Panc1 (cell line): ENCODE measurements around the gene TSPAN33. TPM values are rescaled to one million over a fixed set of nuclear protein-coding genes. Genes with fewer than 3 reads are reported as not detected.

Experiments
- ATAC-seq: fragments of 200-7000 bp; cut with Tn5 transposase; 2 replicates; pipeline ENCODE4 v1.9.1; 2020; ENCODE audit warnings: mild to moderate bottlenecking, moderate library complexity
- BruUV-seq: library from RNA; stranded (reverse); fragments of 400-500 nt; replicated peaks from 2 replicates; lab custom pipeline; 2021; lab: Mats Ljungman, UMichigan
- CTCF ChIA-PET: fragments of 300-600 bp; sonication (Branson Sonifier 250); formaldehyde crosslinking; loops from one replicate; lab custom pipeline; 2022; ENCODE audit warnings: antibody characterized with exemption; lab: Charles Lee
- POLR2A ChIA-PET: fragments of 300-600 bp; sonication (Branson Sonifier 250); formaldehyde crosslinking; loops from one replicate; lab custom pipeline; 2022; ENCODE audit warnings: antibody characterized with exemption; lab: Charles Lee
- DNase-seq: peaks from one replicate; pipeline ENCODE4 v3.0.0-alpha.2; 2010; ENCODE audit warnings: low read depth, low spot score
- H3K27ac ChIP-seq: 2 replicates; pipeline ENCODE4 v1.5.1; 2011; ENCODE audit warnings: mild to moderate bottlenecking, low read length, inconsistent platforms
- H3K27me3 ChIP-seq: fragments of 200-500 bp; sonication (Bioruptor generic); 2 replicates; pipeline ENCODE4 v1.6.0; 2014; ENCODE audit warnings: low read length, inconsistent platforms; ENCODE audit not compliant: control insufficient read depth, insufficient read depth
- H3K36me3 ChIP-seq: fragments of 200-500 bp; sonication (Bioruptor generic); 2 replicates; pipeline ENCODE4 v1.5.1; 2014; ENCODE audit warnings: inconsistent platforms, mild to moderate bottlenecking, low read length, moderate library complexity; ENCODE audit not compliant: control insufficient read depth, insufficient read depth
- H3K4me1 ChIP-seq: 2 replicates; pipeline ENCODE4 v1.5.1; 2011; ENCODE audit warnings: inconsistent platforms, mild to moderate bottlenecking, low read length, moderate library complexity; ENCODE audit not compliant: control insufficient read depth, insufficient read depth
- H3K4me3 ChIP-seq, 2 experiments: 2 replicates each; pipeline ENCODE4 v1.5.1; 2011 to 2012; ENCODE audit warnings: low read depth in 2 of 2, low read length in 2 of 2, mild to moderate bottlenecking in 2 of 2, inconsistent platforms in 1 of 2, moderate library complexity in 1 of 2
- H3K9me3 ChIP-seq: fragments of 200-500 bp; sonication (Bioruptor generic); 2 replicates; pipeline ENCODE4 v1.5.1; 2014; ENCODE audit warnings: low read depth, mild to moderate bottlenecking, inconsistent platforms, low read length, moderate library complexity; ENCODE audit not compliant: control insufficient read depth, insufficient read depth
- CTCF ChIP-seq: fragments of 450-650 bp; IDR thresholded peaks from 2 replicates; pipeline ENCODE4 v1.5.1; 2017; ENCODE audit warnings: mild to moderate bottlenecking
- POLR2AphosphoS5 ChIP-seq: IDR thresholded peaks from 2 replicates; pipeline ENCODE4 v1.6.1; 2012; ENCODE audit warnings: mild to moderate bottlenecking, low read depth, low read length, moderate library complexity
- REST ChIP-seq, 2 experiments: IDR thresholded peaks; 2 replicates each; pipeline ENCODE4 v1.6.1; 2011 to 2012; ENCODE audit warnings: low read depth in 2 of 2, control low read depth in 1 of 2, low read length in 1 of 2, mild to moderate bottlenecking in 1 of 2, moderate library complexity in 1 of 2; ENCODE audit not compliant: insufficient read depth in 1 of 2
- SIN3A ChIP-seq: IDR thresholded peaks from 2 replicates; pipeline ENCODE4 v1.6.1; 2012; ENCODE audit warnings: low read depth, mild to moderate bottlenecking, low read length, moderate library complexity, borderline replicate concordance; ENCODE audit not compliant: insufficient read depth
- TCF7L2 ChIP-seq: IDR thresholded peaks from 2 replicates; pipeline ENCODE4 v1.6.1; 2011; ENCODE audit warnings: mild to moderate bottlenecking, low read depth, low read length, inconsistent platforms
- in situ Hi-C: cut with HindIII; loops from 2 replicates; pipeline ENCODE4 v1.10.0; 2016; ENCODE audit warnings: low sequenced_read_pairs, low pct_unique_long_range_greater_than_20kb
- intact Hi-C: fragments of 100-400 bp; cut with micrococcal nuclease; formaldehyde crosslinking; loops from one replicate; pipeline ENCODE4 v1.10.0; 2022; ENCODE audit not compliant: unreplicated experiment
- total RNA-seq: library from RNA; stranded (reverse); gene quantifications from one replicate; pipeline ENCODE4 v1.2.1, GENCODE V29; 2021; ENCODE audit not compliant: unreplicated experiment

TSPAN33 gene
- total RNA-seq, 1 experiment from 2014 or later, result 5.4 TPM

GRCh38 chr7:129161524-129162225 is 17.2 kb downstream of the TSPAN33 start:
- H3K9me3 ChIP-seq, result no peaks in the 10 kb centered on the region
- H3K27me3 ChIP-seq, result no peaks in the 10 kb centered on the region
- no peaks in the 10 kb centered on the region for H3K36me3 ChIP-seq
- in situ Hi-C loops (no loop called here), intact Hi-C loops (no loop called here)
- ATAC-seq, result no peak
- no peak overlapping the region for H3K4me3 ChIP-seq
- ChIA-PET CTCF (no interaction called here), POLR2A (no interaction called here)
- TF ChIP-seq CTCF (no peak), POLR2AphosphoS5 (no peak)
- H3K4me1 ChIP-seq, result no peaks in the 10 kb centered on the region
- BruUV-seq, result no TSS peak
- no peak overlapping the region for H3K27ac ChIP-seq
- DNase-seq, result no peak

- POLR2A ChIA-PET, result no interaction called here
- no peak overlapping the region for H3K4me3 ChIP-seq
- H3K27ac ChIP-seq, result no peak overlapping the region
- no peaks in the 10 kb centered on the region for H3K4me1 ChIP-seq
- no TSS peak for BruUV-seq
- in situ Hi-C loops, result no loop called here
- H3K9me3 ChIP-seq, result no peaks in the 10 kb centered on the region
- intact Hi-C loops, result no loop called here
- CTCF ChIA-PET, result no interaction called here
- DNase-seq, result no peak
- H3K27me3 ChIP-seq, result no peaks in the 10 kb centered on the region
- H3K36me3 ChIP-seq, result no peaks in the 10 kb centered on the region
- TF ChIP-seq REST (IDR thresholded peaks at IDR 0.05; ENCODE audit: insufficient read depth in 1 of 2, low read depth in 2 of 2, low read length in 1 of 2), result no peak
- TF ChIP-seq TCF7L2, result no peak
- no peak for TF ChIP-seq POLR2AphosphoS5
- no peak for TF ChIP-seq CTCF
- no peak for TF ChIP-seq SIN3A
- ATAC-seq, result no peak
Observed at GRCh38 chr7:129162732-129163131, 18.2 kb downstream of the TSPAN33 start.
